Umbilical cord (tissue), 2 donors: ENCODE results near the gene COBL. TPM values are rescaled to one million over a fixed set of nuclear protein-coding genes. Genes with fewer than 3 reads are reported as not detected.
A peak's percentile ranks its signal among the peaks of the same experiment; 100 is the strongest.
"Not testable (repeated sequence)": the region's sequence is repeated elsewhere in the genome, so short reads cannot be mapped to it uniquely, and the experiment has no call there.

ENCODE experiments used
- DNase-seq: peaks from one replicate; pipeline ENCODE4 v3.0.0-alpha.2; 2015; ENCODE audit warnings: low spot score
- total RNA-seq: library from RNA; depleted of rRNA; stranded (reverse); fragments of >200 nt; gene quantifications from one replicate; pipeline ENCODE4 v1.2.3, GENCODE V29; 2014; ENCODE audit warnings: low replicate concordance; ENCODE audit not compliant: insufficient read depth

COBL gene
- total RNA-seq, 1 donor from 2014 or later, result 5.3 TPM

DNA sequence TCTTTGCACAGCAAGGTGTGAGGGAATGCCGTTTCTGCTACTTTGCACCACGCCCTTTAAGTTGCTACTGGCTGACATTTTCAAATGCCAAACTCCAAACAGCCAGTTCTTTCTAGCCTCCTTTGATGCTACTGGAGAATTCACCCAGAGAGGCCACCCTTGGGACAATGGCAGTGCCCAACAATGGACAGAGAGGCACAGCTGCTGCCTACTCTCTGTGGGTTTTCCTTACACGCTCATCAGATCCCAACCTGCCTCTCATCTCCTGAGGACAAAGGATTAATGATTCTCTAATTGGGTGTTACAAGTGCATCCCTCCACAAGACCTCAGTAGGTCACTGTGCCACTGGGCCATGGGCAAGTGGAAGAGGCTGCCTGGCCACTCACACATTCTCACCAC, 105.8 kb downstream of the COBL start:
- no peak for DNase-seq

DNA sequence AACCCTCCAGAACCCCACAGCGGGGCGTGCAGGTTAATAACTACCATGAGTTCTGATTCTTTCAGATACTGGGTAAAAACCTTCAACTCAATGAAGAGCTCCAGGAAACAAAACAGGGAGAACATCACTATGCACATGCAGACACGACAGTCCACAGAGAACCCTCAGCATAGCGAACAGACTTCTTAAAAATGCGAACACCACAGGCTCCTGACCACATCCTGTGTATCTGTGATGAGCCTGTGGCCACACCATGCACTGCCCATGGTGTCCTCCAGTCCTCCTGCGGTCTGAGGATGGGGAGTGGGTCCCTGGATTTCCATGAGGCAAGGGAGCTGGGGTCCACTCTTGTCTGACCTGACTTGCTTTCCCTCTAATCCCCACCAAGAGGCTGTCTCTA, 107.2 kb downstream of the COBL start:
- DNase-seq, result no peak

DNA sequence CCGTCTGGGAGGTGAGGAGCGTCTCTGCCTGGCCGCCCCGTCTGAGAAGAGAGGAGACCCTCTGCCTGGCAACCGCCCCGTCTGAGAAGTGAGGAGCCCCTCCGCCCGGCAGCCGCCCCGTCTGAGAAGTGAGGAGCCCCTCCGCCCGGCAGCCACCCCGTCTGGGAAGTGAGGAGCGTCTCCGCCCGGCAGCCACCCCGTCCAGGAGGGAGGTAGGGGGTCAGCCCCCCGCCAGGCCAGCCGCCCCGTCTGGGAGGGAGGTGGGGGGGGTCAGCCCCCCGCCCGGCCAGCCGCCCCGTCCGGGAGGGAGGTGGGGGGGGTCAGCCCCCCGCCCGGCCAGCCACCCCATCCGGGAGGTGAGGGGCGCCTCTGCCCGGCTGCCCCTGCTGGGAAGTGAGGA, 108.5 kb downstream of the COBL start:
- DNase-seq, result not testable (repeated sequence)

DNA sequence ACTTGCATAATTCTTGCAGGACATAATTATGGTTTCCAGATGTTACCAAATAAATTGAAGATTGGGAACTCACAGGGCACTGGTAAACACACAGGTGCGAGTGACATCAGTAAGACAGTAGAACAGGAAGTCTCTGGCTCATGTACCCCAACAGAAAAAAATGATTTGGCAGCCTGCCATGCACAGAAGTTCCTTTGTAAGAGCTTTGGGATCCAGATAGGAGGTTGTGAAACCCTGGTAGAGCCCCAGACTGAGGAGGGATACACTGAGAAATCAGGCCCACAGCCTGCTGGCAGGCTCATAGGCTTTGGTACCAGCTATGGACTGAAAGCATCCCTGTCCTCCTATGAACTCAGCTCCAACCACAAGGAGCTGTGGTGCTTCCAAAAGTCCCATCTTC, 118.0 kb downstream of the COBL start:
- DNase-seq, result no peak

DNA sequence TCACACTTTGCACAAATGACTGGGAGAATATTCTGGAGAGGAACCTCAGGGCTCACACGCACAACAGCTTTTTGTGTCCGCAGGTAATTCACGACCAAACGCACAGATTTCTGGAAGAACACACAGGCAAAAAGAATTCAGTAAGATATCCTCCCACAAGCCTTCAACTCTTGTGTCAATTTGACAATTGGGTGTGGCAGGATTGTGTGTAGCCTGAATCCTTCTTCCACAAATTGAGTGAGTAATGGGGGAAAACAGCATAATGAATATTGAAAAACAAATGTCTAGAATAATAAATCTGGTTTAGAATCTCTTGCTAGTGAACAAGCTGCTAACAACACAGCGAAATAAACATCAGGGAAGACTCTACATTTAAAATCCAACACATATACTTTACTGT, 125.6 kb downstream of the COBL start:
- DNase-seq, result no peak

DNA sequence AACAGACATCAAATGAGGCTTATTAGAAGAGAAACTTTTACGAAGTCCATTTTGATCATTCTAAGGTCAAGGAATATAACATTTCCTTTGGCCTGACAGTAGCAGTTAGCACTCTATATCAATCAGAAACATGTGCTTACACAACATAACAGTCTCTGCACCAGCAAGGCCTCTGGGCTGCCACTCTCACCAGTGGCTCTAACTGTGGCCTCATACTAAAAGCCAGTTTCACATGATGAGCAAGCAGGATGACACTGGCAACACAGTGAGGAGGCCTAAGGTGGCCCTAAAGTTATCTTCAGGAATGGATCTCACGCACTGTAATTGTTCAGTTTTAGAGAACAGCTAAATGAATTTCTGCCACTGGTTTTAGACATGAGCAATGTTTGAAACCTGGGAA, 126.8 kb downstream of the COBL start:
- DNase-seq, result no peak

DNA sequence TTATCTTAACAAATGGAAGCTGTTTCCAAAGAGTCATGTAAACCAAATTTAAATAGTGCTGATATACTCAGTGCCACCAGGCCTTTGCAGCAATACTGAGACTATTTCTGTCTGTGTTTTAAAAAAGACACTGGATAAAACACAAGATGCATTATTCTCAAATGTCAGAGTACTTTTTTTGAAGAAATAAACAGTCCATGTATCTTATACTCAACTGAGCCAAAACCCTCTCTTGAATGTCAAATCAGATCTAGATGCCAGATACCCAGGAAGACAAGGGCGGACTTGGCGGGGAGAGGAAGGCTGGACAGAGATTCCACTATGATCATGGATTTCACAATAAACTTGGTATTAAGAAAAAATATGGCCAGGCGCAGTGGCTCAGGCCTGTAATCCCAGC, 127.6 kb downstream of the COBL start:
- DNase-seq, result peak; percentile 57

DNA sequence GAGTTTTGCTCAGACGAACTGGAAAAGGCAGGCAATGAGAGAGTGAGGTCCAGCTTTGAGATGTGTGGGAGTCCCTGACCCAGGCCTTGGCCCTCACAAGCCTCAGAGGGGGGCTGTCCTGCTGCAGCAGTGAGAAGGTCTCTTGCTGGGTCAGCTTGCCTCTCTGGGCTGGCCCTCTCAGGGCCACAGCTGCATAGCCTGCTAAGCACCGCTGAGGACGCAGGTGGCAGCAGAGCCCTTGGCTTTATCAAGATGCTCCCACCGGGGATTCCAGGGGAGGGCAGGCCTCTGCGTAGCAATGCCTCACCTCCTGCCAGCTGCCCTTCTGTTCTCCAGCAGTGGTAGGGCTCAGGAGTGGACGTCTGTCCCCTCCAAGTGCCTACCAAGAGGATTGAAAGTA, 128.7 kb downstream of the COBL start:
- peak; percentile 7 for DNase-seq

DNA sequence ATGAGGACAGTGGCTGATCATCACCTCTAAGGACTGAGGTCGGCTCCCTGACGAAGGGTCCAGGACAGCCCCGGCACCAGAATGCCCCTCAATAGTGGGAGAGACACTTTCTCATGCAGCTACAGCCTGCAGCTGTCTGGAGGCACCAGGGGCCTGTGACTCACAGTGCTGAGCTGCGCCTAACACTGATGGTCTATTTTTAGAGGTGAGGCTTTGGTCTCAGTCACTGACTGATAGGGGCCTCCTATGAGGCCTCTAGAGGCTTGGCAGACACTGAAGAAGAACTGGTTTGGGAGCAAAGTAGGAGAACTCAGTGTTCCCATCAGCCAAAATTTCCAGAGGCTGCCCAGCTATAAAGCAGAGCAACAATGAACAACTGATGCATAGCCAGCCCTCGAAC, 130.1 kb downstream of the COBL start:
- DNase-seq, result peak; percentile 85

DNA sequence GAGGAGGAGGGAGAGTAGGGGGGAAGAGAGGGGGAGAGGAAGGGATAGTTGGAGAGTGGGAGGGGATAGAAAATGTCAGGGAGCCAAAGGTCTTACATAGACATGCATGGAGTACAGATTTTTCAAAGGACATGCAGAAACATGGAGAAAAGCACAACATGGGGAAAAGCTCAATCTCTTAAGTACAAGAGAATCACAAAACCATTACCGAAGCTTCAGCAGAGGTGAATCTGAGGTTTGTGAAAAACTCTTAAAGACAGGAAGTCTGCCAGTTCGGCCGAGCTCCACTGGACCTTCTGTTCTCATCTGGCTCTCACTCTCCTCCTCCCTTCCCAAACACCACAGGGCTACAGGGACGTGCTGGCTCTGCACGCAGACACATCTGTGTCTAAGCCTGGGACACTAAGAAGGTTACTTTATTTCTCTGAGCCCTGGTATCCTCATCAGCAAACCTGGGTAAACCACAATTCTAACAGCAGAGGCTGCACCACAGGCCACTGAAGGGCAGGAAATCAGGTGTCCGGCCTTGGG, 133.9 kb downstream of the COBL start:
- DNase-seq, result peak; percentile 25

DNA sequence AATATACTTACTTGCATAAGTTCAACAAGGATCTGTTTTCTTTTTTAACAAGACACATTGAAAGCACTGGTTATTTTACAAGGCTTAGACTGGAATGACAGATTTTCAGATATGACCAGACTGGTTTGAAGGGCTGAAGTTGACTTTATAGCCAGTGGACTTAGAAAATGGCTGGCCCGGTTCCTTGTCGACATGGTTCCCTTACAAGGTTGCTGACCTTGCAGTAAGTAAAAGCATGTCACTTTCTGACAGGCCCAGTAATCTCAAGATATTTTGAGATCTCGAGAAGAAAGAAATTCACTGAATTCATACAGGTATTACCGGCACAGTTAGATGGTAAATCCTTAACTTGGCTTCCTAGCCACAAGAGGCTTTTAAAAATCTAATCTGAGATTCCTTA, 136.5 kb downstream of the COBL start:
- no peak for DNase-seq

DNA sequence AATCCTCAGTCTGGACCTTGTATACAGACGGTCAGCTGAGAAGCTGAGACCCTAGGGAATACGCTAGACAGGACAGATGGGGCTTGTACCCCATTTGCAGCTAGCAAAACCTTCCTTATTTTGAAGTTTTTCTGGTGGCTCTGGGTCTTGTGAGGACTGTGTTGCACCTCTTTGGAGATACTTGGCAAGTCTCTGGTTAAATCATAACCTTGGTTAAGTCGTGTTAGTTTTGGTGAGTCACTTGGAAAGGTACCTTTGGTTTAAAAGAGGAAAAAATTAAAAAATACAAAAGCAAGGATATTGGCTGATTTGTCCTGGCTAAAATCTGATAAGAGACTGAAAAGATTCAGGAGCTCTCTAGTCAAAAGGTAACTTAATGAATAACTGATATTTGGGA, 140.6 kb downstream of the COBL start:
- DNase-seq, result no peak

DNA sequence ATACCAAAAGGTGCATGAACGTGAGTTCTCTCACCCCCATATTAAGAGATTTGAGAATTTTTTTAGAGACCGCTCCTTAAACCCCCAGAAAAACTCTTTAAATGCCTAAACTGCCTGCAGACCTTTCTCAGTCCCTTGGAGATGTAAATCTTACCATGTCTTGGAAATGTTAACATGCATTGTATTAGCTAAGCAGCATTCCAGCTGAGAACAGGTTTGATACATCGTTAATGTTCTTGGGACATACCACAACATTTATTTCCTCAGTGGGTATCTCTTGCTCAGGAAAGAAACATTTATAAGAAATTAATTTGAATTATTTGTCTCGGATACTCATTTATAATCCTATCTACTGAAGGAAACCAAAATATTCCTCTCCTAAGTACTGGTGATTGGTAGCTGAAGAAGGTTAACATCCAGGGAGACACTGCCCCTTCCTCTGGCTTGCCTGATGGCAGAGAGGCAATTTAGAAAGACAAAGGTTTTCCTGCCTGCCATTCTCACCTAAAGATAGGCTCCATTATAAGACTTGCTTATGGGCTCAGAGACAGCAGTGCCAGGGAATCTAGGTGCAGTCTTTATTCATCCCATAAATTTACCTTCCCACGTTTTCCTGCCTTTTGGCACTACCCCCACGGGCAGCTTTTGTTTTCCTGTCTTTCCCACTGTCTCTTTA, 141.2 kb downstream of the COBL start:
- no peak for DNase-seq

DNA sequence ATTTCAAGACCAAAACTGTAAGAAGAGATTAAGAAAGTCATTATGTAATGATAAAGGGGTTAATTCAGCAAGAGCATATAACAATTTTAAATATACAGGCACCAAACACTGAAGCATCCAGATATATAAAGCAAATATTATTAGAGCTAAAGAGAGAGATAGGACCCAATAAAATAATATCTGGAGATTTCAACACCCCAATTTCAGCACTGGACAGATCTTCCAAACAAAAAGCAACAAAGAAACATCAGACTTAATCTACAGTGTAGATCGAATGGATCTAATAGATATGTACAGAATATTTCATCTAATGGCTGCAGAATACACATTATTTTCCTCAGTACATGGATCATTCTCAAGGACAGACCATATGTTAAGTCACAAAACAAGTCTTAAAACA, 151.3 kb downstream of the COBL start:
- DNase-seq, result no peak

DNA sequence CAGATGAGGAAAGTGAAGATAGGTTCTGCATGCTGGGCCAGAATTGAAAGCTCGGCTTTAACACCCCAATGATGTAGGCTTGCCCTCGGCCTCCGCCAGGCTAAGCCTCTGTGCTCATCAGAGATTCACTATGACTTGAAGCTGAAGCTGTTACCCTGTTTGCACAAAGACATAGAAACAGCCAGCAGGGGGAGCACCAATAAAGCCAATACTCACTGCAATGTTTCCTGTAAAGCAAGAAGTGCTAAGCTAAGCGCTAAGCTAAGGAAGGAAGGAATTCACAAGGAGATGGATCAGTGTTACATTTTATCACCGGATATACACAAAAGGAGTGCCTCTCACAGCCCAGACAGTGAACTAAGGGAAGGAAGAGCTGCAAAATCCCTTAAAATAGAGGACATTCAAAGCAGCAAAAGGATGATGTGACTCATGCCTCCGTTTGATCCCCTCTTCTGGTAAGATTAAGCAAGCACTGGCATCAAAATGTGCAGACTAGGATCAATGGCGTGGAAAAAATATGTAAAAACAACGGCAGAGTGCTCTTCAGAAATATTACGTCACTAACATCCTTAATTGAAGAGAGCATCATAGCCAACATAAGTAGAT, 153.8 kb downstream of the COBL start:
- DNase-seq, result peak; percentile 88

DNA sequence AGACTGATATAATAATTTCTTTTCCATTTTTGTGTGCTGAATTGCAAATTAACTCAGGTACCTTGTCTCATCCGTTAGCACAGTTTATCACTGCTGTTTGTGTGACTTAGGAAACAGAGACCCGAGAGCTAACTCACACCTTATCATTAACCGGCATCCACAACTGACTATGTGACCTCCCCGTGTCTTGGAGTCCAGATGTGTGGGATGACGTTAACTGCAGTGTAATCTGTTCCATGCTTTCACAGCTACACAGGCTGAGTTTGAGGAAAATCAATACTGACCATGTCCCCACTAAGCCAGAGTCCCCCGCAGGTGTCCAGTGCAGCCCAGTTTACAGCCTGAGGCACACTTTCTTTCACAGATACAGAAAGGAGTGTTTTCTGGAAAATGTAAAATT, 154.7 kb downstream of the COBL start:
- DNase-seq, result no peak

DNA sequence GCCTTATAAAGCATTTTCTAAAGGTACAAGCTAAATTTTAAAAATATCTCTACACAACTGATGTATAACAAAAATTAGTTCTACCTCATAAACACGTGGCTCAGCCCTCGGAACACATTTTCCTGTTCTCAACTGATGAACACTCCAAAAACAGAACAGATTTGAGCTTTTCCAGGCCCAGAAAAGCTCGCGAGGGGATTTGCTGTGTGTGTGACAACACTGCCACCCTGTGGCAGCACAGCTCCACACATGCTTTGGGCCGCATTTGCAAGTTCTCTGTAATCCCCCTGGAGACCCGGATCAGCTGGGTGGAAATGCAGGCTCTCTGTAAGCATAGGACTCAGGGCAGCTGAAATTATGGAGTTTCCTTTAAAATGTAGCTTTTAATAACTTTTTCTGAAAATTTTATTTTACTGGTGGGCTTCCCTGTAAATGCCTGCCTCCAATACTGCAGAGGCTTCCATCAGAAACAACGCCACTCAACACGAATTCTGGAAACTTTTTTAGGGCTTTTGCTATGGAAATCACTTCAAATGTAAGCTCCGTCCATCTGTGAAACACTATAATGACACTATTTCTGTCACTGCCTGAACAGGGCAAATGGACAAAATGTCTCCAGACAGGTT, 155.5 kb downstream of the COBL start:
- DNase-seq, result peak; percentile 84

DNA sequence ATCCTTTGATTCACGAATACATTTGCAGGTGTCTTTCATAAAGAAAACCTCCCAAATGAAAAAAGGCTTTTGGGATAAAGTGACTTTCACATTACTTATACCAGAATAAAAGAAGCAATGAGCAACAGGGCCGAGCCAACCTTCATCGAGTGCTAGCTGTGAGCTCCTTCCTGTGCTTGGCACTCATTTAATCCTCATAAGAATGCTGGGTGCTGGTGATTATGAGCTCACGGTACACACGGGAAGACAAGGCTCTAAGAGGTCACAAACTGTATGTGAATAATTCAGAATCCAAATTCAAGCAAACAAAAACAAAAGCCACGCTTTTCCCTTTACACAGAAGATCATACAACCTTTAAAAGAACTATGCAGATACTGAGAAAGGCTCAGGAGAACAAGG, 156.2 kb downstream of the COBL start:
- DNase-seq, result no peak

DNA sequence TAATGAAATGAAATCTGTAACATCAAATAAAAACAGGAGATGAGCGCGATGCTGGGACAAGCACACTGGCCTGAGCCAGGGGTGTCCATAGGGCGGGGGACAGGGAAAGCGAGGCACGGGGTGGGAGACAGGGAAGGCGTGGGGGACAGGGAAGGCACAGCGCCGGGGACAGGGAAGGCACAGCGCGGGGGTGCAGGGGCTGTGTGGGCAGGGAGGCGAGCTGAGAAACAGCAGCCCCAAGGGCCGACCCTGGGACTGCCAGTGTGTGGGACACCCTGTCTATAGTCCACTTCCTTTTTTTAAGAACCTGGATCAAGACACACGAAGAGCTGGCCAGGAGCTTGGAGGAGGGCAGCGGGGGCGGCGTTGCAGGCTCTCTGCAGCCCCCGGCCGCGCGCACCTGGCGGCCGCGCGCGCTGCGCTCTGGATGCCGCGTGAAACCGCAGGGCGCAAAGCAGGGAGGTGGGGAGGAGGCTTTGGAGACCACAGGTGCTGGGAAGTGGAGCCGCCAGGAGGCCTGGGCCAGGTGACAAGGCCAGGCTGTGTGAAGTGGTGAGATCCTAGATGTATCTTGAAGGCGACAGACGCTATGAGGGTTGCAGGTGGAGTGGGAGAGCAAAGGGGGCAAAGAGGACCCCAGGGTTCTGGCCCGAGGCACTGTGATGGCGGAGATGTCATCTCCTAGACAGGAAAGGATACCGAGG, 157.7 kb downstream of the COBL start:
- DNase-seq, result no peak

DNA sequence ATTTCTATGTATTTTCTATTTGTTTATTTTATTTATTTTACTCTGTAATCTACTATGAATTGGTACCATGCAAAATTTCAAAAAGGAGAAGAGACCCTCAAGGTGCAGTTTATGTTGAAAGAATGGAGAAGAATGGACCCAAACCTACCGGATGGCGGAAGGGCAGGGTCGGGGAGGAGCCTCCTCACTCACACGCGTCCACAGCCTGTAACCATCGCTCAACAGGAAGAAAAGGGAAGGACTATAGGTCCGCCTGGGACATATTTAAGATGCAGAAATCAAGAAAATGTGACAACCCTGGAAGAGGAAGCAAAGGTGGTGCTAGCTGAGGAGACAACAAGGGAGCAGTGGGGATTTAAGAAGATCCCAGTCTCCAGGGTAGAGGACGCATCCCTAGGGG, 158.4 kb downstream of the COBL start:
- no peak for DNase-seq

DNA sequence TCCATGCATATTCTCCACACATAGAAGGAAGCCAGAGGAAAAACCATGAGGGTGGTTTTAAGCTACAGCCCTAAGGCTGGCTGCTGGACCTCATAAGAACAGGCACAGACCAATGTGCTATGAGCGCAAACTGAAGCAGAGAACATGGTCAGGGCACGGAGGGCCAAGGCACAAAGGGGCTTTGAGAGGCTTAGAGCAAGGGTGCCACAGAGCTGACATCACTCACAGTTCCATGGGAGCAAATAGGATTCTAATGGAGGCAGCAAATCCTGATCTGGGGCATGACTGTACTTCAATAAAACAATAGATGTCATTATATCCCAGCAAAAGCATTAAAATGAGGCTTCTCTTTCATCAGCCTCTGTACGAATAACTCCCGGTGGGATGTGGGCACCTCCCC, 162.4 kb downstream of the COBL start:
- DNase-seq, result no peak

DNA sequence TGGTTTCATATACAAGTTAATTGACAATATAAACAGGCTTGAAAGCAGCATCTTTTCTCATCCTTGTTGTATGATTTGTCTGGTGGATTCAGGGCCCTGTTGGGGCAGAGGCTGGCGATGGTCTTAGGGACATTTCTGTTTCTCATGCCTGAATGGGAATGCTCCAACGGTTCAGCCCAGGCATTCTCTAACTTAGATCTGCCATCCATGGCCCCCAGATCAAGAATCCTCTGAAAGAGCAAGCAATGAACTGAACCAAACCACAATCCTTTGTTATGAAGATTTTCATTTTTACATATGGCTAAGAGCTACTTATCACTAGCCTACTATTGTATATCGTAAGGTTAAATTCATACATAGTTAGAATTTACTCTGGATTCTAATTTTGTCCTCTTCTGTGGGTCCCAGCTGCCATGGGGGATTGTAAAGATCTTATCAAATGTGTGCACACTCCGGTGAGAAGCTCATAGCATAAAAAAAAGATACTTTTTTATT, 163.9 kb downstream of the COBL start:
- no peak for DNase-seq
